Activated naive CD8-positive, alpha-beta T cell treated with anti-CD3 and anti-CD28 coated beads, Interleukin-2, amount 50 U/mL, for 16 hours (primary cell): ENCODE results near the gene S100A16.

Source experiments
- DNase-seq: peaks from one replicate; pipeline ENCODE4 v3.0.0-alpha.2; 2020; ENCODE audit warnings: low read depth, low spot score

The S100A16 gene

DNA sequence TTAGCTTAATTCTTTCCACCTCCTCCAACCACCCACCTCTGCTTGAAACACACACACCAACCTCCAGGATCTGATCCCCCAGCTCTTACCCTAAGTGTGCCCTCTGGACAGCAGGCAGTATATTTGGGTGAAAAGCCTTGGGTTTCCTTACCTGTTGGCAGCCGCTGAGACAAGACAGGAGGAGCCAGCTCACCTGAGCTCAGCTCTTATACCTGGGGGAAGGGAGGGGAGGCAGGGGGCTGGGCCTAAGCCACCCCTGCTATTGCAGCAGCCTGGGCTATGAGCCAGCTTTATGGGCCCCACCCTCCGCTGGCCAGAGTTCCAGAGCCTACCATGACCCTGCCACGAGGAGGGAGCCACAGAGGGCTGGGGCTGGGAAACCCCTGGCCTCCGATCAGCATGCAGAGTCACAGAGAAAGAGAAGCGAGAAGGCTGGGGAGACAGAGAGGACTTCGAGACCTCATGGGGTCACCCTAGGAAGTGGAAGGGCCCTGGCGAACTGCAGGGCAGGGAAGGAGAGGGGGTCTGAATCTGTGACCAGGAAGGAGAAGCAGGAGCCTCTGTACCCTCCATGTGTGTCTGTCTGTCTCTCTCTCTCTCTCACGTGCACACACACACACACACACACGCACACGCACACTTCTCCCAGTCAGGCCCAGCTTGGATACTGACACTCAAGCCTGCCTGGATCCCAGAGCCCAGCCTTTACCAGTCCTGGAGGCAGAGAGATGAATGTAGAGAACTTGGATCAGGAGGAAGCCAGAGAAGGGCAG lies 3.4 kb upstream of the S100A16 start, which contains the start of gene S100A14:
TSS of gene S100A14 (minus strand) at position 182 of the 773 bp plus-strand sequence. CDS start 467 bp downstream, outside the sequence.
- no peak for DNase-seq

- DNase-seq: no peak
Measured at GRCh38 chr1:153615406-153615805, 2.5 kb upstream of the S100A16 start.

GRCh38 chr1:153614906-153615305 lies 2.0 kb upstream of the S100A16 start:
- DNase-seq: no peak

DNA sequence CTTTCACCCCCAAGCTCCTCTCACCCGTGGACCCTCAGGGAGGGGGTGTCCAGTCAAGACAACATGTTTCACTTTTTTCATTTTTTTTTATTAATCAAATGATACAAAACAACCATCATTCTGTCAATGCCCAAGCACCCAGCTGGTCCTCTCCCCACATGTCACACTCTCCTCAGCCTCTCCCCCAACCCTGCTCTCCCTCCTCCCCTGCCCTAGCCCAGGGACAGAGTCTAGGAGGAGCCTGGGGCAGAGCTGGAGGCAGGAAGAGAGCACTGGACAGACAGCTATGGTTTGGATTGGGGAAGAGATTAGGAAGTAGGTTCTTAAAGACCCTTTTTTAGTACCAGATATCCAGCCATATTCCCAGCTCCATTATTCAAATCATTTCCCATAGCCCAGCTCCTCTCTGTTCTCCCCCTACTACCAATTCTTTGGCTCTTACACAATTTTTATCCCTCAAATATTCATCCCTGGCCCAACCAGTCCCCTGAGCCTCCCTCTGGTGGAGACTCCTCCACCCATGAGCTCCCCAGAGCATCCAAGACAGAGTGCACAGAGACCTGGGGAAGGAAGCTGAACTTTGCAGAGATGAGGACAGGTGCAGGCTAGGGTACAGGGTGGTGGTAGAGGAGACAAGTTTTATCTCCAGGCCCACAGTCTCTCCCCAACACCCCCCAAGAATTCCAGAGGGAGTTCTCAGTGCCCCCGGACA lies 1.4 kb upstream of the S100A16 start:
- no peak for DNase-seq

DNA sequence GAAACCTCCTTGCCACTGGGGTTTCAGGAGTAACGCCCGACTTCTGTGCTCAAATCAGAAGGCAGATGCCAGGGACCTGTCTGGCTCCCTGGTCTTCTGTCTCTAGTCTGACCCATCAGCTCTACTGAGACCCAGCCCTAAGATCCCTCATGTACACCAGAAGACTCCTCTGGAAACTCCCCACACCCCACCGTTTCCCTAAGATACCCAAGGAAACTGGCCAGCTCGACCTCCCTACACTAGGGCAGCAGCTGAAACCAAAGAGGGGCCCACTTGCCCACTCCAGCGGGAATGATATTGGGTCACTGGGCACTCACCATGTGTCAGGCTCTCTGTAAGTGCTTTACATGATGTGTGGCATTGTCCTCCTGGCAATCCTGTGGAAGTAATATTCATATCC lies 469 bp upstream of the S100A16 start:
- DNase-seq: no peak

DNA sequence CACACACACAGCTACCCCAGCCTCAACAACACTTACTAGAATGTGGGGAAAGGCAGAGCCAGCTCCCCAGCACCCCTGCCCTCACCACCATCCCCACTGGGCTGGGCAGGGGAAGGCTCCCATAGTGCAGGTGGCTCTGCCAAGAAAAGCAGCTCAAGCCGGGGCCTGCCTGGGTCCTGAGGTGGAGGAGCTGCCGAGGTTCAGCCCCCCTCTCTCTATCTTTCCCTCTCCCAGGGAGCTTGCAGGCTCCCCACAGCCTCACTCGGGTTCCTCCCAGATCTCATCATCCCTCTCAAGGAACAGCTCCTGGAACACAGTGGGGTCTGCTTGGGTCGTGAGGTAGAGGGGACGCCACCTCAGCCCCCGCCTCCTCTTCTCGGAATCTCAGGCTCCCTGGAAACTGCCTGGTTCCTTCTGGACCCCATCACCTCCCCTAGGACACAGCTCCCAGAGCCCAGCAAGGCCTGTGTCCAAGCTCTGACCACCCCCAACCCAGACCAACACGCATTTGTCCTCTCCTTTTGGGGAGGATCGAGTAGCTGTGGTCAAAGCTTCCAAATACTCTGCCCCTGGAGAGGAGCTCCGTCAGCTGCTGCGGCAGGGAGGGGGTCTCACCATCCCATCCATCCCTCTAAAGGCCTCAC lies 704 bp downstream of the S100A16 start:
- DNase-seq: no peak

DNA sequence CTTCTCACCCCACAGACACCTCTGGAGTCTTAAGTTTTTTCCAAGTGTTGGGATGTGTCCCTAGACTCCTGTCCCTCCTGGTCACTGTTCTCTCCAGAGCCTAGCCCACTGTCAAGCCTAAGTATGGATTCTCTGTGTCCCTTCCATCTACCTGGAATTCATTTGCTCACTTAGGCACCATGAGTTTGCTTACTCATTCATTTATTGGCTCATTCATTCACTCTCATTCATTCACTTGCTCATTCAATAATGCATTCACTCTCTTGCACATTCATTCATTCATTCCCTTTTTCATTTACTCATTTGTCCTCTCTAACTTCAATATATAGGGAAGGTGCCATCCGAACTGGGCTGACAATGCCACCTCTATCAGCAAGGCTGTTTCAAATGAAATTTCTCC lies 1.6 kb downstream of the S100A16 start:
- DNase-seq: no peak

- no peak for DNase-seq
Measured at GRCh38 chr1:153610811-153611301, 2.1 kb downstream of the S100A16 start.

DNA sequence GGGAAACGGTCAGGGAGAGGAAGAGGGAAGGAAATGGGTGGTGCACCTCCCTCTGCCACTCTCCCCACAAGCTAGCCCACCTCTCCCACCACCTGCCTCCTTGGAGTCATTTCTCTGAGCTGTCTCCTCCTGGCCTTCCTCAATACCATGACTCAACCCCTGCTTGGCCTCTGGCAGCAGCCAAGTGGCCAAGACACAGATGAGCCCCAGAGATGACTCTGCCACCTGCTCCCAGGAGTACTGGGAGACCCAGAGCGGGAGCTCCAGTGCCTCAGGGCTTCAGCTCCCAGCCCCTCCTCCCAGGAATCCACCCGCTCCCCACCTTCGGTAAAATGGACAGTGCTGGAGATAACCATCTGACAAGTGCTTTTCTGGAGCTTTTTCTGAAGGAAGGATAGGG lies 2.6 kb downstream of the S100A16 start:
- no peak for DNase-seq

DNA sequence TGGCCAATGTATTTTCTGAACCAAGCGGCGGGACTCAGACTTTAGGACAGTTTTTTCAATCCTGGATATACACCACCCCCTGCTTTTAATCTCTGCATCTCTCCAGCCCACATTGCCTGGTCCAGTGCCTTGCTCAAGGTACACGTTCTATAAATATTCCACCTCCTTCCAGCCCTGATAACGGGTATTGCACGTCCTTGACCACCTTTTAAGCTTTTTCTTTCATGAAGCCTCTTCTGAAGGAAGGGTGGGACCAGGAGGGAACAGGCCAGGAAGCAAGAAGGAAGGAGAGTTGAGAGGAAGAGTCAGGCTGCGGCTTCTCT lies 3.4 kb downstream of the S100A16 start:
- DNase-seq: no peak

- DNase-seq: no peak
Measured at GRCh38 chr1:153608742-153609584, 4.0 kb downstream of the S100A16 start.

GRCh38 chr1:153608089-153608682 lies 4.8 kb downstream of the S100A16 start:
- DNase-seq: no peak

DNA sequence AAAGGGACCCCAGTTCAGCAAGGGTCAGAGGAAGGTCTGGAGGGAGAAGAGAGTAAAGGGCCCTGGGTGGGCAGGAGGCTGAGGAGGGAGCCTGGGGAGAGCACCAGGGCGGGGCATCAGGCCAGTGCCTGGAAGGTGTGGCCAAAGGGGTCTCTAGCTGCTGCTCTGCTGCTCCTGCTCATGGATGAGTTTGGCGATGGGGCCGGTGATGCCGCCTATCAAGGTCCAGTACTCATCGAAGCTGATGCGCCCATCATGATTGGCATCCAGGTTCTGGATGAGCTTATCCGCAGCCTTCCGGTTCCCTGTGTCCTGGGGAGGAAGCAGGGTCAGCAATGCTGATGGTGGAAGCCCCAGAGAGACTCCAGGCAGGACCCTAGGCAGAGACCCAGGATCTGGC lies 5.6 kb downstream of the S100A16 start:
- DNase-seq: no peak

- no peak for DNase-seq
Measured at GRCh38 chr1:153606194-153606593, 6.7 kb downstream of the S100A16 start.

- DNase-seq: no peak
Measured at GRCh38 chr1:153602749-153603148, 10.2 kb downstream of the S100A16 start.

GRCh38 chr1:153599847-153600246 lies 13.1 kb downstream of the S100A16 start:
- no peak for DNase-seq

DNA sequence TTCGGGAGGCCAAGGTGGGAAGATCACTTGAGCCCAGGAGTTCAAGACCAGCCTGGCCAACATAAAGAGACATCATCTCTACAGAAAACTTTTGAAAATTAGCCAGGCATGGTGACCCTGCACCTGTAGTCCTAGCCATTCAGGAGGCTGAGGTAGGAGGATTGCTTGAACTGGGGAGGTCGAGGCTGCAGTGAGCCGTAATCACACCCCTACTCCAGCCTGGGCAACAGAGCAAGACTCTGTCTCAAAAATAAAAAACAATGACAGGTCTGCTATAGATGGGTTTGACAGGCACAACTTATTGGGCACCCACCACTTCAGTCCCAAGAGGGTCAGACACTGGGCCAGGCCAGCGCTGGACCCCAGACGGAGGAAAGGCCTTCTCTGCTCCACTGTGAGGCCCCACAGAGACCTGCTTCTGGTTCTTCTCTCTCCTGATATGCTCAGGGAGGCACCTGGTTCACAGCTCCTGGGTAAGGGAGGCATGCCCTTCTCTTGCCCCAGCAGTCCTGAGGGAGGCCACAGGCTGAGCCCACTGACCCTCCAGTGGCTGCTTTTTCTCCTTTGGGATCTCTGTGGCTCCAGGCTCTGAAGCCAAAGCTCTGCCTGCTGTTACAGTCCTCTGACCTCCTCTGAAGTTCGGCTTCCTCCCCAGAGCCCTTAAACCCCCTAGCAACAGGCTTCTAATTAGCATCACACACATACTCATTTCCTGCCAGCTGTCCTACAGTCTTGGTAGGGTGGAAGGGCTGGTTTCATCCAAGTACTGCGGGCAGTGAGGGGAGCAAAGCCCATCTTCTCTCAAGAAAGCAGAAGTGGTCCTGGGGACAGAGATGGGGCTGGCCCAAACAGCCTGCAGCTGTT lies 14.4 kb downstream of the S100A16 start:
- no peak for DNase-seq

GRCh38 chr1:153597206-153597605 lies 15.7 kb downstream of the S100A16 start:
- no peak for DNase-seq

- no peak for DNase-seq
Measured at GRCh38 chr1:153592748-153593147, 20.2 kb downstream of the S100A16 start.

DNA sequence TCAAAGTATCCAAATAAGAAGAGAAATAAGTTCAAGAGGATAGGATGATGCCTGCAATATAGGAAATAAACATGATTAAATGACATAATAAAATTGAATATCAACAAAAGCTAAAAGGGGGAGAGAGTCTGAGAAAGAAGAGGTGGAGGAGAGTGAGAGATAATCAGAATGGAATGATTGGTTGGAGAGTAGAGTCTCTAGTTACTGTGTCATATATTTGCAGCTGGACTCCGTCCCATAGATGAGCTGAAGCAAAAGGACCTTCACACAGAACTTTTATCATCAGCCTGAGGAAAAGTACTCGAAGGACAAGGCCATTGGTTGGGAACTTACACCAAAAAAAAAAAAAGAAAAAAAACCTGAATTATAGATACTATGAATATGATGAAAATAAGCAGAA lies 24.5 kb downstream of the S100A16 start:
- DNase-seq: no peak
